Measurements from ENCODE around the gene TAS2R41. TPM values are rescaled to one million over a fixed set of nuclear protein-coding genes. Genes with fewer than 3 reads are reported as not detected.

The TAS2R41 gene
- total RNA-seq (2014; rRNA removed) = not detected in 2 replicates
- Bru-seq, nascent RNA = not detected
- BruChase-seq, experiment 1, labeled RNA remaining after a 6-hour chase = not detected
- BruChase-seq, experiment 2, labeled RNA remaining after a 2-hour chase = percentile 29 among the genes with signal in this experiment
- long read RNA-seq = 0 reads

- H4K20me1 ChIP-seq (ENCODE audit: low read length) = no peaks in the 10 kb centered on the region
- no peaks in the 10 kb centered on the region for H3K9me2 ChIP-seq (replicated peaks; ENCODE audit: low read length)
- H3K9me3 ChIP-seq (ENCODE audit: low read length) = no peaks in the 10 kb centered on the region
- no peaks in the 10 kb centered on the region for H3K36me3 ChIP-seq (ENCODE audit: low read depth, low read length)
- H3F3A ChIP-seq (ENCODE audit: low read length, unreplicated experiment) = no peaks in the 10 kb centered on the region
- POLR2A ChIA-PET (ENCODE audit: unreplicated experiment) = no interaction called here
- H3K27ac ChIP-seq (ENCODE audit: low read length) = no peak within 1 kb of the TSS
- no peak within 1 kb of the TSS for H3K9ac ChIP-seq (ENCODE audit: low read length)
- H3K4me2 ChIP-seq (ENCODE audit: low read length) = no peak within 1 kb of the TSS
- DNase-seq = no peak
- no peak within 1 kb of the TSS for H2AFZ ChIP-seq (ENCODE audit: low read length)
- no peak within 1 kb of the TSS for H3K4me3 ChIP-seq (ENCODE audit: low read length)
- CTCF ChIA-PET = no interaction called here
- TF ChIP-seq EZH2 (IDR thresholded peaks at IDR 0.05; ENCODE audit: low read length, unreplicated experiment) = no peak
- no peak for TF ChIP-seq CTCF (conservative IDR thresholded peaks at IDR 0.05; ENCODE audit: low read depth, low read length)
- TF ChIP-seq EZH2phosphoT487 (IDR thresholded peaks at IDR 0.05; ENCODE audit: borderline replicate concordance, low read length) = no peak
- no peak for ATAC-seq
- intact Hi-C loops (cut with micrococcal nuclease) = no loop called here
- H3K27me3 ChIP-seq (ENCODE audit: low read length) = no peaks in the 10 kb centered on the region
- BruUV-seq (replicated peaks) = no TSS peak
- peaks cover 5% of the 10 kb centered on the region for H3K4me1 ChIP-seq (ENCODE audit: insufficient read depth, low read length)
- no peaks in the 10 kb centered on the region for H3K79me2 ChIP-seq (ENCODE audit: low read length)
These were observed at the start of gene TAS2R41 for GRCh38 chr7:143477501-143478150. Gene TAS2R41, plus strand, starts transcription at chr7:143477873. Its CDS starts 0 bp downstream, at chr7:143477873.

GRCh38 chr7:143429770-143430698, 47.6 kb upstream of the TAS2R41 start:
- H3K27ac ChIP-seq (ENCODE audit: low read length) = peak overlapping the region; percentile 56

More at GRCh38 chr7:143429770-143430698, 47.6 kb upstream of the TAS2R41 start:
- no peak for TF ChIP-seq CTCF (conservative IDR thresholded peaks at IDR 0.05; ENCODE audit: low read depth, low read length)
- TF ChIP-seq EZH2 (IDR thresholded peaks at IDR 0.05; ENCODE audit: low read length, unreplicated experiment) = no peak
- no peak for TF ChIP-seq EZH2phosphoT487 (IDR thresholded peaks at IDR 0.05; ENCODE audit: borderline replicate concordance, low read length)
- Histone ChIP-seq H3K4me3 (ENCODE audit: low read length) (peak overlapping the region; percentile 33; the same call in 1 of the 2 replicates), H3K4me2 (ENCODE audit: low read length) (peak overlapping the region; percentile 57), H3K9me2 (replicated peaks; ENCODE audit: low read length) (no peaks in the 10 kb centered on the region), H3K79me2 (ENCODE audit: low read length) (no peaks in the 10 kb centered on the region), H3F3A (ENCODE audit: low read length, unreplicated experiment) (no peaks in the 10 kb centered on the region), H3K4me1 (ENCODE audit: insufficient read depth, low read length) (peaks cover 25% of the 10 kb centered on the region), H3K9me3 (ENCODE audit: low read length) (no peaks in the 10 kb centered on the region), H3K9ac (ENCODE audit: low read length) (peak overlapping the region; percentile 13; the same call in 1 of the 2 replicates), H3K36me3 (ENCODE audit: low read depth, low read length) (no peaks in the 10 kb centered on the region), H3K27me3 (ENCODE audit: low read length) (no peaks in the 10 kb centered on the region), H4K20me1 (ENCODE audit: low read length) (no peaks in the 10 kb centered on the region), H2AFZ (ENCODE audit: low read length) (peak overlapping the region; percentile 41)
- DNase-seq = peak; percentile 55
- intact Hi-C loops (cut with micrococcal nuclease) = loop anchor here (5.0 kb wide), 1 partner anchor 42 kb away; no protein-coding TSS in a partner anchor
- TSS peak; percentile 20 for BruUV-seq (replicated peaks)
- ChIA-PET POLR2A (ENCODE audit: unreplicated experiment) (no interaction called here), CTCF (no interaction called here)
- peak; percentile 77 for ATAC-seq
